Measurements from ENCODE around the gene PLSCR3. TPM values are rescaled to one million over a fixed set of nuclear protein-coding genes. Genes with fewer than 3 reads are reported as not detected.
A peak's percentile ranks its signal among the peaks of the same experiment; 100 is the strongest.

Gene PLSCR3
- polyA plus RNA-seq, 1 donor = 31.1 TPM

DNA sequence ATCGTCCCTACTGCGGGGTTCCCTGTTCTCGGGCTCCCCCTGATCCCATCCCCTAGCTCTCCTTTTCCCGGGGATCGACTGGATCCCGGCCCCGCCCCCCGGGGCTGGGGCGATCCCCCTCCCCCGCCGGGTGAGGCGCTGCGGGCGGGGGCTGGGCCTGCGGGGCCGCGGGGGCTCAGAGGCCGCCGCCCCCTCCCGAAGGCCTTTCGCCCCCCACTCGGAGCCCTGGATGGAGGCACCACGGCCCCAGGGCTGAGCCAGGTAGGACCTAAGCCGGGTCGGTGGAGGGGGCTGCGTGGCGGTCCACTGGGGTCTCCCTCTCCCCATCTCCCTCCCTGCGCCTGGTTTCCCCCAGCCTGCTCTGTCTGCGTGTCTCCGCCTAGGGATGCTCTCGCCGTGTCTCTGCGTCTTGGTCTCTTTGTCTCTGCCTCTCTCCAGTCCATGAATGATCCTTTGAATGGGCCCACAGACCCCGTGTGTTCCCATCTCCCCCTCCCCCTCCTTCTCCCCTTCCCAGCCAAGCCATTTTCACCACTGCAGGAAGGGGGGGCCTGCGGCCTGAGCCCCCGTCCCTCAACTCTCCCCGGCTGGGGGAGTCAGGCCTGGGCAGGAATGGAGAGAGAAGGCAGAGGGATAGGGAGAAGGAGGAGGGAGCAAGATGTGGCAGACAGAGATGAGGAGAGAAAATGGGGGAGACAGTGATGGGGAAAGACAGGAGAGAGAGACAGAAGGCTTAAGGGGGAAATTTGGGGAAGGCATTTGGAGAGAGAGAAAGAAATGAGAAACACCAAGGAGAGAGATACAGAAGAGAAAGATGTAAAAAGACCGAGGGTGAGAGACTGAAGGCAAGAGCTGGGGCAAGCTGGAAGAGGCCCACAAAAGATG lies 11.3 kb upstream of the PLSCR3 start:
- DNase-seq = peak; percentile 57

- no peak for DNase-seq
These were observed 10.5 kb upstream of the PLSCR3 start for GRCh38 chr17:7404737-7405349.

GRCh38 chr17:7403977-7404736 lies 9.8 kb upstream of the PLSCR3 start, which contains the start of gene TMEM256:
TSS of gene TMEM256 (minus strand) at chr17:7404097. CDS start at chr17:7404084, 13 bp downstream.
- DNase-seq = peak; percentile 99

GRCh38 chr17:7403727-7403976 lies 9.3 kb upstream of the PLSCR3 start:
- no peak for DNase-seq

GRCh38 chr17:7403043-7403726 lies 8.9 kb upstream of the PLSCR3 start:
- DNase-seq = no peak

DNA sequence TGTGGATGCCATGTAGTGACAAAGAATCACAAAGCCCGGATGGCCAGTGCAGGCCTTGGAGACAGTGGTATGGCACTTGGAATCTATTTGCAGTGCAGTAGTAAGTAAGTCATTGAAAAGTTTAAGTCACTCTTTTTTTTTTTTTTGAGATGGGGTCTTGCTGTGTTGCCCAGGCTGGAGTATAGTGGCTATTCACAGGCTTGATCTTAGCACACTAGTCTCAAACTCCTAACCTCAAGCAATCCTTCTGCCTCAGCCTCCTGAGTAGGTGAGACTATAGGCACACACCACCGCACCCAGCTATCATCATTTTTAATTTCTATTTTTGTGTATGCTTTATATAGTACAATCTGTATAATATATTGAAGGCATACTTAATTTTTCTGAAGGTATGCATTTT lies 4.3 kb upstream of the PLSCR3 start:
- DNase-seq = no peak

GRCh38 chr17:7396147-7396546 lies 1.8 kb upstream of the PLSCR3 start:
- no peak for DNase-seq

DNA sequence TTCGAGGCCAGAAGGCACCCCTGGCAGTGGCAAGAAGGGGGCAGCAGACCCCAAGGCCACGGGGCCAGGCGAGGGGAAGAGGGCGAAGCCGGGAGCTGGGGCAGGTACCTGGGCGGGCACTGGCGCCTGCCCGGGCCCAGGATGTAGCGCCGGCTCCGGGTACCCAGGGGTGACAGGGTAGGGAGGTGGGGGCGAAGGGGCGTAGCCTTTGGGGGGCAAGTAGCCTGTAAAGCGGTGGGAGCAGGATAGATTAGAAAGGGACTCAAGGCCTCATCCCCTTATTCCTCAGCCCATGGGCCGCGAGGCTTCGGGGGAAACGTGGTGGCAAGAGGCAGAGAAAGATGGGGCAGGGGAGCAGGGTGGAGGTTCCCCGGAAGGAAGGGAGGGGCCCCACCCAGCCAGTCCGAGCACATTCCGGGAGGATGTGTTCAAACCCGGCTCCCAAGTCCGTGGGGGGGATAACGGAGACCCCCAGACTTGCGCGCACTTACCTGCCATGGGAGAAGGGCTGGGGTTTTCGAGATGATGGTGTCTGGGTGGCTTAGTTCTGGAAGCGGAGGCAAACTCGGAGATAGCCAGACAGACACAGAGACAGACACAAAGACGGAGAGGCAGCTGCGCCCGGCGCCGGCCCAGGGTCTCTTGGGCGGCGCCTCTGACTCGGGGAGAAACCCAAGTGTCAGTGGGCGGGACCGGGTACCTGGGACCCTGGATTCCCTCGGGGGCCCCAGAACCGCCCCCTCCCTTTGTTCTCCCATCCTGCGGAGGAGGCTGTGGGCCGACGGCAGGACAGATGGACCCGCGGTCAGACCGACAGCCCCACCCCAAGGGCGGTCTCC lies 493 bp downstream of the PLSCR3 start:
- no peak for DNase-seq

GRCh38 chr17:7392696-7393612 lies 1.4 kb downstream of the PLSCR3 start:
- no peak for DNase-seq

GRCh38 chr17:7391307-7391706 lies 3.0 kb downstream of the PLSCR3 start:
- no peak for DNase-seq

DNA sequence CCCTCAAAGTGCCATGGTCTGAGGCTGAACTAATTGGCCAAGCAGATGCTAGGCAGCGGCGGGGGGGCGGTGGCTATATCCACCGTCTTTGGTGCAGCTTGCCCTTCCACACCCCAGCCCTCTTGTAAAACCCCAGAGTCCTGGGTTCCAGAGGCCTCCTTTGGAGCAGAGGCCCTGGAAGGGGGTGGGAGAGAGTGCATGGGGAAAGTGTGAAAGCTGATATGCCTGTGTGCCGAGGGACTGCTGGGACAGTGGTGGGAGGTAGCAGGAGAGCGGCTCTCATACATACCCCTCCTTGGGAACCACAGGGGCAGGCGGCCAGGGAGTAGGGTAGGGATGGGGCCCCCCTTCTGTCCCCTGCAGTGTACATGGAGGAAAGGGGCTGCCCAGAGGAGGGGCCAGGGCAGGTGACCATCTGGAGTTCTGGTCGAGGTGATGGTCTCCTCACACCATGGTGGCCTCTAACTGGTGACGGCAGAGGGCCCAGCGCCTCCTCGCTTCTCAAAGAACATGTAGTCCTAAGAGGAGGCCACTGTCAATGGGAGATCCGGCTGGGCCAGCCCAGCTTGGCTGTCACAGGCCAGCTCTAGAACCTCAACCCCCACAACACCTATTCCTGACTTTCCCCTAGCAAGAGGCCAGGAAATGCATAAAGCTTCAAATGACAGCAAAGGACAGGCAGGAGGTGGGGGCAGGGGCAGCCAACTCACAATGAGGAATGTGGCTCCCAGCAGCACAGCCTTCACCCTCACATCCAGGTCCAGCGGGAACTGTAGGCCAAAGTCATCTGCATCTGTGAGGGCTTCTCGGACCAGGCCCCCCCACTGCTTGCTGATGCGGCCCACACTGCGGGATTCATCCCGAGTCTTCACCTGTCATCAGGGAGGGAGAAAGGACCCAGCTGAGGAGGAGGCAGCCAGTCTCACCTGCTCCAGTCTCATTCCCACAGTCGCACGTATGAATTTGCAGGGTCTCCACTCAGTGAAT lies 4.1 kb downstream of the PLSCR3 start:
- no peak for DNase-seq

DNA sequence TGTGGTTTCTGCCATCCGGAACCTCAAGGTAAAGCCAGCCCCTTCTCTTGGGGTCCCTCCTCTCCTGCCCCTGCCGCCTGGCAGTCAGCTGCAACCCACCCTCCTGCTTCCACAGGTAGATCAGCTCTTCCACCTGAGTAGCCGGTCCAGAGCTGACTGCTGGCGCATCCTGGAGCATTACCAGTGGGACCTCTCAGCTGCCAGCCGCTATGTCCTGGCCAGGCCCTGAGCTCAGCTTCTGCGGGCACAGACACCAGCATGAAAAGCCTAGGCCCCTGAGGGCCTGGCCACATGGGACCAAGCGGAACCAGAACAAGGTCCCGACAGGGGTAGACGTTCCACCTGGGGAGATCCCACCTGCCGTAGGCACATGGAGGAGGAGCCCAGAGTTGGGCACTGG lies 5.5 kb downstream of the PLSCR3 start:
- DNase-seq = no peak

GRCh38 chr17:7384489-7385081 lies 9.7 kb downstream of the PLSCR3 start:
- DNase-seq = no peak

GRCh38 chr17:7383742-7384488 lies 10.4 kb downstream of the PLSCR3 start:
- no peak for DNase-seq

GRCh38 chr17:7383371-7383741 lies 11.0 kb downstream of the PLSCR3 start:
- DNase-seq = no peak

GRCh38 chr17:7382901-7383300 lies 11.4 kb downstream of the PLSCR3 start:
- DNase-seq = no peak

GRCh38 chr17:7380855-7381683 lies 13.3 kb downstream of the PLSCR3 start, which contains the start of gene TNK1:
TSS of gene TNK1 (plus strand) at chr17:7381089. CDS start at chr17:7382927, 1,838 bp downstream.
- DNase-seq = no peak
